Activated gamma-delta T cell treated with anti-CD3 and anti-CD28 coated beads, Interleukin-2, amount 50 U/mL, for 16 hours (primary cell): ENCODE data around the gene POLR3A.
"Not testable (repeated sequence)": the region's sequence is repeated elsewhere in the genome, so short reads cannot be mapped to it uniquely, and the experiment has no call there.

ENCODE experiments used
- DNase-seq: peaks from one replicate; pipeline ENCODE4 v3.0.0-alpha.2; 2020; ENCODE audit warnings: low read depth

POLR3A gene

DNA sequence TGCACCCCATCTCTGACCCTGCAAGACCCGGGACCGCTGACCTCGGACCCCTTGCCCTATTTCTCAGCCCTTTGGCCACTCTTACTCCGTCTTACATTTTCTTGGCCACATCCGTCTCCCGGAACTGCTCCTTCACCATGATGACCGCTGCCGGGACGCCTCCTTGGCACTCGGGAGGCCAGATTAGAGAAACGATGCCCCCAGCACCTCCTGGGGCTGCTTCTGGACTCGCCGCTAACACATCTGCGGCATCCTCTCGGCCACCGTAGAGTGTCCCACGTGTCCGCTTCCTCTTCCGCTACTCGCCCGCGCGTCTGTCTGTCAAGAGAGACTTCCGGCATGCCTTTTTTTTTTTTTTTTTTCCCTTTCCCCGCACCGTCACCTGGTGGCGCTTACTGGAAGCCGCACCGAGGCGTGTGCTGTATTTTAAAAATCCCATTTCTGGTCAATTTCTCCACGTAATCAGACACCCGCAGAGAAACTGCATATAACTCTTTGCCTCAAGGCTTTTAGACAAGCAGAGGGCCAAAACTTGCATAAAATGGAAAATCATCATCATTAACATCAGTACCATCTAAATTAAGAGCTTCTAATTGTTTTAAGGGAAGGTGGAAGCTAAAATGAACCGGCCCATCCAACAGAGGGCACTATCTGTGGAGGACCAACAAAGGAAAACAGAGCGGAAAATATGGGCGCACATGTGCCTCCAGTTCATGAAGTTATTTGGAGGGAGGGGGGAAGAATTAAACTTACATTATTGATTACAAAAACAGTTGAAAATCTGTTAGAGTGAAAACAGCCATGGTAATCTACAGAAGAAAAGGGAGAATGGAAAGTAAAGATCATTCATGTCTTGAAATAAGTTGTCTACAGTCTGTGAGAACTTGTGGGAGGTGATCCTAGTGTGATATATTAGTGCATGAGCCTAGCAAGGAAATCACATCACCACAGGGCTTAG, at the start of gene POLR3A:
POLR3A (minus strand) TSS at position 247 of the 958 bp plus-strand sequence; CDS start at position 139, 108 bp downstream.
- DNase-seq, result peak; percentile 86

DNA sequence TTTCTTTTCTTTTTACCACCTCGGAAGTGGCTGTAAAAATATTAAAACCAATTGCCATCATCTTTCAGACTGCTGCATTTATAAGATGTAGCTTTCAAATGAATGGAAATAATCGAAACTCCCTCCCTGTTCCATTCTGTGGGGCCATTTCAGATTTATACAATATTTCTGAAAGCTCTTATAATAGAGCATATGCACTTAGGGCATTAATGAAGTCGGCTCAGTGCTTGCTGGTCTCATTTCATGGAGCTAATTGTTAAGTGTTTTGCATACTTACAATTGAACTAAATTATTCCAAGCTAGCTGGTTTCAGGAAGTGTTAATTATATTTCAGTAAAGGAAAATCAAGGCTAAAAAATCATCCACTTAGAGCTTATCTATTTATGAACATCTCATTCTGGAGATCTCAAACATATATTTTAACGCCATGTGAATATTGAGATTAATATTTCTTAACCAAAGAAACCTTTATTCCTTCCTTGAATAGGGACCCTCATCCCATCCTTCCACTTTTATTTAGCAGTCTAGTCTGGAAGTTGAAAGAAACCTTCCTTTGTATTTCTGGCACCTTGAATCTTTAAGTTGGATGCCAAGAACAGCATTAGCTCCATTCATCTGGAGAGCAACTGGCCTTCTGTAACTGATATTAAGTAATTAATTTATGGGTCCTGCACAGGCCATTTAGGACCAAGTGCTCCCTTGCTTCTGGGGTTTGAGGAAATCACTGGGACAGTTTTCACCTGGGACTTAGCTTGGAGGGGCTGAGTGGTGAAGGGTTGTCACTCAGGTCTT, 49.4 kb upstream of the POLR3A start:
- DNase-seq, result no peak

DNA sequence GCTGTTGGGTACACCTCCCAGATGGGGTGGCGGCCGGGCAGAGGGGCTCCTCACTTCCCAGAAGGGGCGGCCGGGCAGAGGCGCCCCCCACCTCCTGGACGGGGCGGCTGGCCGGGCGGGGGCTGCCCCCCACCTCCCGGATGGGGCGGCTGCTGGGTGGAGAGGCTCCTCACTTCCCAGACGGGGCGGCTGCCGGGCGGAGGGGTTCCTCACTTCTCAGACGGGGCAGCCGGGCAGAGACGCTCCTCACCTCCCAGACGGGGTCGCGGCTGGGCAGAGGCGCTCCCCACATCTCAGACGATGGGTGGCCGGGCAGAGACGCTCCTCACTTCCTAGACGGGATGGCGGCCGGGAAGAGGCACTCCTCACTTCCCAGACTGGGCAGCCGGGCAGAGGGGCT, 46.5 kb upstream of the POLR3A start:
- not testable (repeated sequence) for DNase-seq

DNA sequence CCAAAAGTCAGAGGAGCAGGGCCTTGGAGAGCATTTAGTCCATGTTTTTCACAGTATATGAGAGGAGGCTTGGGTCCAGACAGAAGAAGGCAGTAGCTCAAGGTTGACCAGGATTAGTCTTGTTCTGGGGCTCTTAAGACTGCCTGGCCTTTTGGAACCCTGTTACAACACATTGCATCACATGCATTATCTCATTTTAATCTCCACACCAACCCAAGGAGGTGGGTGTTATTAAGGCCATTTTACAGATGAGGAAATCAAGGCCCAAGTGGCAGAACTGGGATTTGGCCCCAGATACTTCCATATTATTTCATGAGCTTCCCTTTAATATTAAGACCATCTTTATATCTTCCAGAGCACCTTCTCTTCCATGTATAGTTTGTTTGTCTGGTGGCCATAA, 43.2 kb upstream of the POLR3A start:
- no peak for DNase-seq

DNA sequence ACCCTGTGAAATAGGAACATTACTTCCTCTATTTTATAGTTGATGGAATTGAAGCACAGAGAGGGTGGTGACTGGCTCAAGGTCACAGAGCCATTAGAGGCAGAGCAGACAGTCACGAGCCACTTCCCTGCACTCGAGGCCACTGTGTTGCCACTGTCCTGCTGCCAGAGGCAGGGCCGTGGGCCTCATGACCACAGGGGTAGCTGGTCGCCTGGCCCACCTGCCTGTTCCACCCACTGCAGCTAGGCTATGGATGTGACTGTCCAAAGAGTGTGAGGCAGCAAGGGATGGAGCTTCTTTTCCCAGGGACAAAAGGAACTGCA, 42.5 kb upstream of the POLR3A start:
- no peak for DNase-seq

DNA sequence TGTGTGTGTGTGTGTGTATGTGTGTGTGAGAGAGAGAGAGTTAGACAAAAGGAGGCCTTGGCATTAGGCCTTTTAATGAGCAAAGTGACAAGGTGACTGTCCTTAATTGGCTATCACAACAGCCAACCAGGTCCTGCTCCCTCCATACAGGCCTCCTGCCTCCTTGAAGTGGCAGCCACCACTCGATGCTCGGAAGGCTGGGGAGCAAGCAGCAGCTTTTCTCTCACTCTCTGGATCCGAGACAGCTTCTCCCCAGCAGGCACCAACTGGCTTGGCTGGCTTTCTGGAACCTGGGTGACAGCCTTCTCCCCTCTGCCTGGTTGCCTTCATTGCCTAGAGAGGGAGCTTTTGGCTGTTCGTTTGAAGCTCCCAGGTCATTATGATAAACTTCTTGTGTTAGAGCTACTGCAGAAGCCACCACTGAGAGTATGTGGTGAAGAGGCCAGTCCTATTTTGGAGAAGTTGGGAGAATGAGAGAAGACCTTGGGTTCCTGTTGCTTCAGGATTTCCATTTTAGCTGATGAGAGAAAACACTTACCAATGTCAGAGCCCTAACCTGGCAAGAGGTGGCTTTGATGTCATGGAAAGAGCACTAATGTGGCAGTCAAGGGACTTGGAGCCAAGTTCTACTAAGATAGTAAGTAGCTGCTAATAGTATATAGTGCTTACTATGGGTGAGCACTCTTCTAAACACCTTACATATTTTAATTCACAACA, 42.0 kb upstream of the POLR3A start:
- DNase-seq, result no peak

DNA sequence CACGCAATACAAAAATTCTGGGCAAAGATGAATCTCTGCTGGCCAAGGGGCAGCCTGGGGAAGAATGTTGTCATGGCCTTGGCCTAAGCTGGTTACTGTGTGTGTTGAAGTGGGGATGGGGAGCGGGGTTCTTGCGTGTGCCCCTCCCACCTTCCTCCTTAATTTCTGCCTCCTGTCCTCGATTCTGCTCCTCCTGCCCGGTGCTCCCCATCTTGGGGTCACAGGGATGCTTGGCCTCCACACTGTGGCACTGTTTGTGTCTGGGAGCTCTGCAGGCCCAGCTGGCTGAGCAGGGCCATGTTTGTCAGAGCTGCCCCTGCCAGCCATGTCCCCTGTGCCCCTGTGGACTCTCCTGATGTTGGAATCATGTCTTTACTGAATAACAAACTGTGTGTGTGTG, 41.4 kb upstream of the POLR3A start:
- no peak for DNase-seq

DNA sequence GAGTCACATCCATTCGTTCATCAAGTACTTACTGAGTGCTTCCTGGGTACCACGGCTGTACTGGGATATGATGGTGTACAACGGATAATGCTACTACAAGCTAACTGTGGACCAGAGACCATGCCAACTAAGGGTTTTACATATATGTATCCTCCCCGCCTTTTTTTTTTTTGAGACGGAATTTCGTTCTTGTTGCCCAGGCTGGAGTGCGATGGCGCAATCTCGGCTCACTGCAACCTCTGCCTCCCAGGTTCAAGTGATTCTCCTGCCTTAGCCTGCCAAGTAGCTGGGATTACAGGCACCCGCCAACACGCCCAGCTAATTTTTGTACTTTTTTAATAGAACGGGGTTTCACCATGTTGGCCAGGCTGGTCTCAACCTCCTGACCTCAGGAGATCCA, 40.7 kb upstream of the POLR3A start:
- DNase-seq, result not testable (repeated sequence)

DNA sequence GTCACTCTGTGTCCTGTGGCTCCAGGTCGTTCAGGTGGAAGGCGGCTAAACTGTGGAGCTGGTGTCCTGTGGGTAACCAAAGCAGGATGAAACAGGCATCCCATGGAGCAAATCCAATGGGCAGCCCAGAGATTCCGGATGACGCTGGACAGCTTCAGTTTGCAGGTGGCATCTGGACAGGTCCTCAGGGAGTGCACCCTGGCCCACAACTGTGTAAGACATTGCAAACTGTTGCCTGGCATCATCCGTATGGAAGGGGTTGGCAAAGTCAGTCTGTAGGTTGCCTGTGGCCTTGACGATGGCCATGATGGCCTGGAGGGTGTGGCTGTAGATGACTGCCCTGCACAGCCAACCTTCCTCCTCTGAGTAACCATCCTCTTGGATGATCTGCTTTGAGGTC, 39.8 kb upstream of the POLR3A start:
- no peak for DNase-seq

DNA sequence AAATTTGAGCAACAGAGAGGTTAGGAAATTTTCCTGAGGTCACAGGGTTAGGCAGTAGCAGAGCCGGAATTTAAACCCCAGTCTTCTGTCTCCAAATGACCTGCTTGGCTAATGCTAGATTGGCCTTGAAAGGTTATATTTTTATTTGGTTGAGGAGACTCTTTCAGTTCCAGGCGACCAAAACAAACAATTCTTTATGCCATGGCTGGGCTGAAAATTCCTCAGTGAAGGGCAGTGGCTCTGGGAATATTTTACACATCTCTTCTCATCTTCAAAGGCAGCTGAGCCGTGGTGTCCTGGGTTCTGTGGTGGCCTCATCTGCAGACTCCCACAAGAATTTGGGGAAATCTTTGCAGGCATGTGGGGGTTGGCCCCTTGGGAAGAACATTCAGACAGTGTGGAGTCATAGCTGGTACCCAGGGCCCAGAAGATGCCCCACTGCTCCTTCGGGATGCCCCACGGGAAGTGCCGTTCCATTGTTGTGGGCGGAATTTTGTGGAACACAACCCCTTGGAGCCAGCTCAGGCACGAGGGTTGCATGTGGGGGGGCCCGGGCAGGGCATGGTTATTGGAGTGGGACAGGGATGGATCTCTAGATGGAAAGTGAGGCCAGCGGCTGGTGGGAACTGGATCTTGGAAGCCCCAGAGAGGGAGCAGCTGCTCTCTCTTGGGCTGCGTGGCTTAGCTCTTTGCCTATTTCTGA, 37.6 kb upstream of the POLR3A start:
- no peak for DNase-seq

DNA sequence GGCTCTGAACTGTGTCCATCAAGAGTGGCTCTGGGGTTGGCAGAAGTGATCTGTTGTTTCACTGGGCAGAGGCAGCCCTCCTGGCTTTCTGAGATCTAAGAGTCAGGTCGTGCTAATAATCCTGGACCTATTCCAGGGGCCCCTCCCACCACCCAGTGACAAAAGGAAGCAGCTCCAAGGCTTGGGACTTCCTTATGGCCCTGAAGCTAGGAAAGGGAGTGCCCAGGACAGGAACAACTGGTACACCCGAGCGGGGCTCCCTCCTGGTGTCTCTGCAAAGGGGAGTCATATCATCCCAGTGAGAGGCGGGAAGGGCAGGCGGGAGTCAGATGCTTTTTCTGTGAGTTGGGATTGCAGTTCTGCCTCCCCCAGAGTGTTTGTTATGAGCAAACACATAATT, 36.7 kb upstream of the POLR3A start:
- DNase-seq, result no peak

DNA sequence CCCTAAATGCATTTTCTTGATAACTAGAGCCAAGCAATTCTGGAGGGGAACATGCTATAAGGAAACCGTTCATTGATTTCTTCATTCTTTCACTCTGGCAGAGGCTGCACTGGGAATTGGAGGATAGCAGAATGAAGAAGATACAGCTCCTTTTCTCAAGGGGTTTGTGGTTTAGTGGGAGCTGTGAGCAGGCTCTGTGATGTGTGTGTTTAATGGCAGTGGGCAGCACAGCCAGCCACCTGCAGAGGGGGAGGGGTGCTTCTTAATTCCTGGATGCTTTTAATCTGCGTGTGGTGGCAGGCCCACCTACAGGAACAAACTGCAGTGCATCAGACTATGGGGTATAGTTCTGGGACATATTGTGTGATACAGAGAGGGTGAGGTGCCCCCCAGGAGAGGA, 36.3 kb upstream of the POLR3A start:
- DNase-seq, result no peak

DNA sequence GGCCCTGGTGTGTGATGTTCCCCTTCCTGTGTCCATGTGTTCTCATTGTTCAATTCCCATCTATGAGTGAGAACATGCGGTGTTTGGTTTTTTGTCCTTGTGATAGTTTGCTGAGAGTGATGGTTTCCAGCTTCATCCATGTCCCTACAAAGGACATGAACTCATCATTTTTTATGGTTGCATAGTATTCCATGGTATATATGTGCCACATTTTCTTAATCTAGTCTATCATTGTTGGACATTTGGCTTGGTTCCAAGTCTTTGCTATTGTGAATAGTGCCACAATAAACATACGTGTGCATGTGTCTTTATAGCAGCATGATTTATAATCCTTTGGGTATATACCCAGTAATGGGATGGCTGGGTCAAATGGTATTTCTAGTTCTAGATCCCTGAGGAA, 35.6 kb upstream of the POLR3A start:
- DNase-seq, result not testable (repeated sequence)

DNA sequence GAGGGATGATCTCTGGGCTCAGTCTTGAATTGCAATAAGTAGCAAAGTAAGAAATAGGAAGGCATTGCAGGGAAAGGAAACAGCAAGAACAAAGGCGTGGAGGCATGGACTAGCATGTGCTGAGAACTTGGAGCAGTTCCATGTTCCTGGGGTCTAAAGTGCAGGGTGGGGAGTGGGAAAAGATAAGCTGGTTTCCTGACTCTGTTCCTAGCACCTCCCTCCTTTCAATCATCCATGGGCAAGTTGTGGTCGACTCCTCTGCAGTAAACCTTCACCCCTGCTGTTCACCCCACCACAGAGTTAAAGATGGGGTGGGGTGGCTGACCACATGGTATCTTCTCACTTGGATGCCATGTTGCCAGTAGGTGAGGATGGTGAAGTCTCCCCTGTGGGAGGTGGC, 33.9 kb upstream of the POLR3A start:
- DNase-seq, result no peak

DNA sequence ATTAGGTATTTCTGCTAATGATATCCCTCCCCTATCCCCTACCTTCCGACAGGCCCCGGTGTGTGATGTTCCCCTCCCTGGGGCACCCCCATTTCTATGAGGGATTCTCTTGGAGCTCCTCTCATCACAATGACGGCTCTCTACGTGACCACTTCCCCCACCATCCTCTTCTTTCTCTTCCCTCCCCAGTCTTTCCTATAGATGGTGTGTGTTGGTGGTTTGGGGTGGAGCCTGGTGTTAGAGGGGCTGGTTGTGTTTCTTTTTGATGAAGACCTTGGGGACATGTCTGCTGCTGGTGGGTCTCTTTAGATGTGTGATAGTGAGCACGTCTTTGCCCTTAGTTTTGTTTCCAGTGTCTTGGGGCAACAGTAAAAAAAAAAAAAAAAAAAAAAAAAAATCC, 33.0 kb upstream of the POLR3A start:
- DNase-seq, result no peak

DNA sequence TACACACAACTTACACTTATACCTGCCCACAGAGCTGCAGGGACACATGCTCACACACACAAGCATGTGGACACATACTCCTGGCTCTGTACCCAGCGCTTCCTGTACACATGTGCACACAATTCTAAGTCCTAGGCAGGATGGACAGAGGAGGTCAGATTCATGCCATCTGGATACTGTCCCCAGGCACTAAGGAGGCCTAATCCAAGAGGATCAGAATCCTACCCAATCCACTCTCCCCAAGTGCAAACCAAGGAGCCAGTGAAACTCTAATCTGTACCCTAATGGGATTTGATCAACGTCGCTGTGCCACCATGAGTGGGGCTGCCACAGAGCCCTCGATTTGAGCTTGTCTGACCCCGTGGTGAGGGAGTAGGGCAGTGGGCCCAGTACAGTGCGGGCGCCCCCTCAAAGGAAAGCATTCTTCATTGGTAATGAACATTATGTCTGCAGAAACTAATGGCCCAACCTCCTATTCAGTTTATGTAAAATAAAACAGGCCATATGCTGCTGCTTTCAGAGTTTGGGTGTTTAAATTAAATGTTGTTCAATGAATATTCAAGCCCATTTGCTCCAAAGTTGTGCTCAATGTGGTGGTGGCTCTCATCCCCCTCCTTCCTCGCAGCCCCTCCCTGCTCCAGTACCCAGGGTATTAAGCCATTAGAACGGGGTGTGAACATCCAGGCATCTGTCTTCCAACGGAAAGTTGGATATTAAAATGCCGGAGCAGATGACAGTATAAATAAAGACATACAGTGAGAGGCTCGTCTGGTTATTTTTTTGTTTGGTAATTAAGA, 30.8 kb upstream of the POLR3A start:
- DNase-seq, result no peak

DNA sequence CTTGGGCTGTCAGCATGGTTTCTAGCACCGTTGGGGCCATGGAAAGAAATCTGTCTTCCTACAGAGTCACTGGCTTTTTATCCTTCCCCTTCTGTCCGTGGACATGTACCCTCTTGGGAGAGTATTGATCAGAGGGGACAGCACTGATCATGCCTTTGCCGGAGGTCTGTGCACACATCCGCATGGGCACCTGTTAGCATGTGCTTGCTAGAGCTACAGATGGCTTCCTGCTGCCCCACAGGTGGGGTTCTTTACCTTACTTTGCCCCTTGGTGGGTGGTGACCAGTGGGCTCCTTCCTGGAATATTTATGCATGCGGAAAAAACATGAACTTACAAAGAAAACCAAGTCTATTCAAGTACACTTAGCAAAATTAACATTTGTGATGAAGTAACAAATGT, 29.2 kb upstream of the POLR3A start:
- DNase-seq, result no peak

DNA sequence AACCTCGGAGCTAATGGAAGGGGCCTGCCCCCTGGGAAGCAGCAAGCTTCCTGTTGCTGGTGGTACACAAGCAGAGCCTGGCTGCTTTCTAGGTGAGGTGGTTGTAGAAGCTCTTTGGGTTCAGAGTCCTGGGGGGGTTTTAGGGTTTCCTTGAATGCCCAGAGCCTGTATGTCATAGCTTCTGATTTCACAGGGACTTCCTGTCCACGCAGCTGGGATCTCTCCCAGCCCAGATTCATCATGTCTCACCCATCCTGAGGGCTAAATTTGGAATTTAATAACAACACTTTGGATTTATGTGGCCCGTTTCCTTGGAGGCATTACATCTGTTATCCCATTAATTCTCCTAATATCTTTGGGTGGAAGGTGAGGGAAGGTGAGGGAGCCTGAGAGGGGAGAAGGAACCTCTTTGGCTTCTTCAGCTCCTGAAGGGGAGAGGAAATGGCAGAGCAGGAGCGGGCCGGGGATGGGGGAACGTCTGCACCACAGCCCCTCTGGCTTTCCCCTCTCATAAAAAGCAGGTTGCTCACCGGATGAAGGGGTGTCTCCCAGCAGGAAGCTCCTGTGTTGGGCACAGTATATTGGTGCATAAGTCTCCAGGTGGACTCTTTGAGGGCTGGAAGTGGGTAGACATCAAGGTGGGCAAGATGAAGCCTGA, 24.0 kb upstream of the POLR3A start:
- no peak for DNase-seq

DNA sequence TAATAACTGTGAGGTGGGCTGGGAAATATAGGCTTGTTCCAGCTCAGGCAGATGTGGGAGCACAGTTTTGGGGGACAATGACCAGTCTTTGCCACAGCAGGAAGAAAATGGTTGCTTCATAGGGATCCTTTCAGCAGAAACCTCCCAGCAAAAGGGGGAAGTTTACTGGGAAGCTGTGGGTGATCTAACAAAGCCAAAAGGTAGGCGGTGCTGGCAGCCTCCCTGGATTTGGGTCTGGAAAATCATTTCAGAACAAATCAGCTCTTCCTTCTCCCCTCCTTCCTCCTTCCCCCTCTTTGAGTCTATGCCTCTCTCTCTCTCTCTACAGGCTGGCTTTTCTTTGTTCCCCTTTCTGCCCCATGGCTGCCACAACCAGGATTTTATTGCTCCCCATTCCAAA, 20.5 kb upstream of the POLR3A start:
- DNase-seq, result no peak

DNA sequence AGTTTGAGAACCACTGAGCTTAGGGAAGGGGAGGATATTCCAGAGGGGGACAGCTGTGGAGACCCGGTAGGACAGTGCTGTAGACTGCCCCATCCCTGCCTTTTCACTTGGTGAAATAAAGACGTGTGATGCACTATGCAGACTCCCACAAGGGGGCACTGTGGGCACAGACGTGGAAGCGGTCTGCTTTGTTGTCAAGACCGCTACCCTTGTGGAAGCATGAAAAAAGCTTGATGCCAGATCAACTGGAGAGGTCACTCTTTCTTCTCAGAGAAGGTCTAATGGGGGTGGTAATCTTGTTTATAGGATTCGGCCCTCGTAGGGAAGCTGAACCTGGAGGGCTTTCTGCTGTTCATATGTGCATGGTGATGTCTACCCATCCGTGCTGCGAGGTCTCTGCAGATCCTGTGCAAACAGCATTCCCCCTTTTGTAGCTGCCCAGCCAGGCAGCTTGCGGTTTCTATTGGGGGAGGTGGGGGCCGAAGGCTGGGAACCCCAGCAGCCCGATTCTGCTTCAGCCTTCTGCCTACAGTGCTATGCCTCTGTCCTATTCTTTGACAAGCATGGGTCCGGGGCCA, 18.1 kb upstream of the POLR3A start:
- peak; percentile 74 for DNase-seq
